CD4-positive, alpha-beta T cell (primary cell): Measurements from ENCODE around the gene NRXN3. TPM values are rescaled to one million over a fixed set of nuclear protein-coding genes. Genes with fewer than 3 reads are reported as not detected.

Experiments
- ATAC-seq: fragments of 200-7000 bp; cut with Tn5 transposase; one replicate; pipeline ENCODE4 v1.10.0; 2022; ENCODE audit warnings: mild to moderate bottlenecking; ENCODE audit not compliant: poor library complexity
- CTCF ChIA-PET: fragments of 350-600 bp; sonication (Branson Sonifier 250); formaldehyde crosslinking; loops from one replicate; lab custom pipeline; 2021; ENCODE audit warnings: antibody characterized with exemption, inconsistent platforms; lab: Charles Lee
- POLR2A ChIA-PET: fragments of 350-600 bp; sonication (Branson Sonifier 250); formaldehyde crosslinking; loops from one replicate; lab custom pipeline; 2021; ENCODE audit warnings: antibody characterized with exemption, inconsistent platforms; lab: Charles Lee
- DNase-seq, 14 experiments: peaks; one replicate each; pipeline ENCODE4 v3.0.0-alpha.2; 2013 to 2020; ENCODE audit warnings: mixed read lengths in 2 of 14
- H3K27ac ChIP-seq, 2 donors: one replicate each; pipeline versions ENCODE4 v1.5.1 to v1.7.0; 2013; ENCODE audit warnings: low read length in 2 of 2, low read depth in 1 of 2, mild to moderate bottlenecking in 1 of 2
- H3K27me3 ChIP-seq, 2 experiments: 1 replicate in 1 of 2; 2 replicates in 1 of 2; pipeline versions ENCODE4 v1.6.1 to v1.7.0; 2013; ENCODE audit warnings: low read length in 2 of 2, control low read depth in 1 of 2, mild to moderate bottlenecking in 1 of 2, moderate library complexity in 1 of 2; ENCODE audit not compliant: insufficient read depth in 2 of 2, control insufficient read depth in 1 of 2
- H3K36me3 ChIP-seq: one replicate; pipeline ENCODE4 v1.6.1; 2013; ENCODE audit warnings: low read length, control low read depth; ENCODE audit not compliant: insufficient read depth
- H3K4me1 ChIP-seq: one replicate; pipeline ENCODE4 v1.6.1; 2013; ENCODE audit warnings: low read length, control low read depth; ENCODE audit not compliant: insufficient read depth
- H3K4me3 ChIP-seq: one replicate; pipeline ENCODE4 v1.5.1; 2013; ENCODE audit warnings: mild to moderate bottlenecking, low read length, moderate library complexity
- H3K9me3 ChIP-seq, 2 experiments: 1 replicate in 1 of 2; 2 replicates in 1 of 2; pipeline versions ENCODE4 v1.6.1 to v1.7.0; 2013; ENCODE audit warnings: low read length in 2 of 2, mild to moderate bottlenecking in 2 of 2, control low read depth in 1 of 2, moderate library complexity in 1 of 2; ENCODE audit not compliant: control insufficient read depth in 1 of 2, insufficient read depth in 1 of 2
- H3K27ac Mint-ChIP-seq: one replicate; pipeline ENCODE4 v1.8.0; 2020; ENCODE audit warnings: mixed read lengths
- H3K27me3 Mint-ChIP-seq: one replicate; pipeline ENCODE4 v1.8.0; 2021; ENCODE audit warnings: mixed read lengths
- H3K36me3 Mint-ChIP-seq: one replicate; pipeline ENCODE4 v1.8.0; 2021; ENCODE audit warnings: low read depth, mixed read lengths
- H3K4me1 Mint-ChIP-seq: one replicate; pipeline ENCODE4 v1.8.0; 2021; ENCODE audit warnings: low read depth, mixed read lengths
- H3K4me3 Mint-ChIP-seq: one replicate; pipeline ENCODE4 v1.8.0; 2020; ENCODE audit warnings: mild to moderate bottlenecking, mixed read lengths
- H3K9me3 Mint-ChIP-seq: one replicate; pipeline ENCODE4 v1.8.0; 2020; ENCODE audit warnings: mixed read lengths
- CTCF ChIP-seq: fragments of 200-600 bp; IDR thresholded peaks from one replicate; pipeline ENCODE4 v1.8.0; 2022; ENCODE audit warnings: antibody characterized with exemption, mild to moderate bottlenecking
- intact Hi-C, 2 experiments: fragments of 100-400 bp; cut with DNase I in 1 of 2; cut with micrococcal nuclease in 1 of 2; formaldehyde crosslinking; loops; one replicate each; pipeline versions ENCODE4 v1.15.1 to v1.9.0; 2023 to 2025; cut with DNase I, micrococcal nuclease
- total RNA-seq, 174 experiments: library from RNA in 2 of 174; stranded (reverse) in 2 of 174; gene quantifications; one replicate each; pipeline ENCODE4 v1.2.3 and lab custom pipeline; 2021 to 2026

Gene NRXN3
- total RNA-seq, 2 experiments from 2014 or later = not detected

DNA sequence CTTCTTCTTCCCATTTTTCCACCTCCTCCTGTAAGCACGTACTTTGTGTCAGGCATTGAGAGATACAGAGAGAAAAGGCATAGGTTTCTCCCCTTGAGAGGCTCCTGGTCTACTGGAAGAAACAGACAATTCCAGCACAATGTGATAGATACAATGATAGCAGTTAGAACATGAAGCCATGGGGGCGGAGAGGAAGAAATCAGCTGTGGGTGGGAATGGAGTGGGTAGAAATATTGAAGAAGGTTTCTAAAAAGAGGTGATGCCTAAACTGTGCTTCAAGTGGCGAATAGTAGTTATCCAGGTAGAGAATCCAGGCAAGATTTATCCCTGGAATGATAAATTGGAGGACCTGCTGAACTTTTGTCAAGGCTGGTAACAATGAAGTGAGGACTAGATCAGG lies 528.8 kb downstream of the NRXN3 start:
- Histone ChIP-seq H3K27ac (no peak overlapping the region), H3K36me3 (no peaks in the 10 kb centered on the region), H3K27me3 (no peaks in the 10 kb centered on the region), H3K4me1 (no peaks in the 10 kb centered on the region), H3K4me3 (no peak overlapping the region), H3K9me3 (no peaks in the 10 kb centered on the region)
- no peak for TF ChIP-seq CTCF
- CTCF ChIA-PET = no interaction called here
- no peak overlapping the region for H3K4me3 Mint-ChIP-seq
- POLR2A ChIA-PET = no interaction called here
- no peaks in the 10 kb centered on the region for H3K36me3 Mint-ChIP-seq
- no peak overlapping the region for H3K27ac Mint-ChIP-seq
- no peaks in the 10 kb centered on the region for H3K9me3 Mint-ChIP-seq
- intact Hi-C loops = no loop called here
- H3K27me3 Mint-ChIP-seq = peaks cover 5% of the 10 kb centered on the region
- ATAC-seq (no peak), DNase-seq (no peak)
- H3K4me1 Mint-ChIP-seq = no peaks in the 10 kb centered on the region

DNA sequence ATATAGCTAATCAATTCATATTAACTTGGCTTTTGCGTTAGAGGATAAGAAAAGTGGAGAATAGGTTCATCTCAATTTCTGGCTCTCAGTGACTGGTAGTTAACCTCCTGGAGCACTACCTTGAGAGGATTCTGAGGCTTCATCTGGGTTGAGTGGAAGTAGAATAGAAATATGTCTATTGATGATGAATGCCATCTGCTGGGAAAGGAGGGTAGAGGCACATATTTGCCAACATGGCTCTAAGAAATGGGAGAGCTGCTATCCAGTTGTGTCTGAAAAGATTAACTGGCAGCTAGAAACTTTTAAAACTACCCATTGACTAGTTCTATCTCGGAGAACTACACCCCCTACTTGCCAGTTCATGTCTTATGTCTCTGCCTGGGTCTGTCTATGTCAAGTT lies 530.1 kb downstream of the NRXN3 start:
- H3K27ac ChIP-seq = no peak overlapping the region
- Mint-ChIP-seq H3K4me1 (no peaks in the 10 kb centered on the region), H3K27me3 (peaks cover 5% of the 10 kb centered on the region), H3K9me3 (no peaks in the 10 kb centered on the region), H3K36me3 (no peaks in the 10 kb centered on the region), H3K4me3 (no peak overlapping the region), H3K27ac (no peak overlapping the region)
- H3K9me3 ChIP-seq = no peaks in the 10 kb centered on the region
- H3K27me3 ChIP-seq = no peaks in the 10 kb centered on the region
- CTCF ChIA-PET = no interaction called here
- no peaks in the 10 kb centered on the region for H3K36me3 ChIP-seq
- DNase-seq (no peak), ATAC-seq (no peak)
- H3K4me1 ChIP-seq = no peaks in the 10 kb centered on the region
- intact Hi-C loops = no loop called here
- POLR2A ChIA-PET = no interaction called here
- H3K4me3 ChIP-seq = no peak overlapping the region
- no peak for TF ChIP-seq CTCF

DNA sequence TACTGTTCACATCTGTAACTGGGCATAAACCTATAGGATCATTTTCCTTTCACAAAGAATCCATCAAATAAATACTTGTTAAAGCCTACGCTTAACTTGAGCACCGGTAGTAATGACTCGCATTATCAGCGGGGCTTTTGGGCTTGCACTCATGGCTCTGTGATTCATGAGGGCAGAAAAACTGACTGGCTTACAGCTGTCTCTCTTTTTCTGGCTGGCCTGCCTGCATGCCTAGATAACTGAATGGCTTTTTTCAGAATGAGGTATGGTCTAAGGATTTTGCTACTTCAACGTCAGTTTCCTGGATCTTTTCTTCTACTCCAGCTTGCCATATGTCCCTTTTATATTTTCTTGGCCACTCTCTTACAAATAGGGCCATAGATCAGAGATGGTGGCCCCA lies 531.1 kb downstream of the NRXN3 start:
- no peaks in the 10 kb centered on the region for H3K9me3 Mint-ChIP-seq
- Histone ChIP-seq H3K36me3 (no peaks in the 10 kb centered on the region), H3K27me3 (no peaks in the 10 kb centered on the region), H3K4me1 (no peaks in the 10 kb centered on the region), H3K9me3 (no peaks in the 10 kb centered on the region), H3K4me3 (no peak overlapping the region), H3K27ac (no peak overlapping the region)
- intact Hi-C loops = no loop called here
- ATAC-seq = no peak
- no peaks in the 10 kb centered on the region for H3K27me3 Mint-ChIP-seq
- no peaks in the 10 kb centered on the region for H3K4me1 Mint-ChIP-seq
- DNase-seq = no peak
- no peak overlapping the region for H3K27ac Mint-ChIP-seq
- ChIA-PET CTCF (no interaction called here), POLR2A (no interaction called here)
- H3K36me3 Mint-ChIP-seq = no peaks in the 10 kb centered on the region
- no peak overlapping the region for H3K4me3 Mint-ChIP-seq
- no peak for TF ChIP-seq CTCF
